Forelimb muscle (tissue), 1 donor: Measurements from ENCODE around the gene APOBEC2. TPM values are rescaled to one million over a fixed set of nuclear protein-coding genes. Genes with fewer than 3 reads are reported as not detected.

Source experiments
- DNase-seq: peaks from one replicate; pipeline ENCODE4 v3.0.0-alpha.2; 2013; ENCODE audit warnings: low read depth
- polyA plus RNA-seq: library from polyadenylated mRNA; unstranded; fragments of 120-200 nt; gene quantifications from one replicate; pipeline ENCODE4 v1.2.1, GENCODE V29; 2013; ENCODE audit not compliant: insufficient read length

APOBEC2 gene
- polyA plus RNA-seq, 1 donor, result 501 TPM

GRCh38 chr6:41085182-41085581, 32.2 kb downstream of the APOBEC2 start:
- no peak for DNase-seq

GRCh38 chr6:41088451-41088850, 35.4 kb downstream of the APOBEC2 start:
- no peak for DNase-seq

GRCh38 chr6:41090841-41091761, 38.1 kb downstream of the APOBEC2 start:
- DNase-seq, result no peak

- DNase-seq, result no peak
Observed at GRCh38 chr6:41092421-41093140, 39.6 kb downstream of the APOBEC2 start.

GRCh38 chr6:41093729-41094128, 40.7 kb downstream of the APOBEC2 start:
- DNase-seq, result no peak

- no peak for DNase-seq
Observed at GRCh38 chr6:41097467-41098090, 44.6 kb downstream of the APOBEC2 start.

- no peak for DNase-seq
Observed at GRCh38 chr6:41098366-41098765, 45.4 kb downstream of the APOBEC2 start.

GRCh38 chr6:41100871-41101287, 47.9 kb downstream of the APOBEC2 start:
- DNase-seq, result no peak

GRCh38 chr6:41103847-41104246, 50.8 kb downstream of the APOBEC2 start:
- DNase-seq, result no peak

- DNase-seq, result no peak
Observed at GRCh38 chr6:41111017-41111416, 58.0 kb downstream of the APOBEC2 start.

Other genes with a start within 250 kb of the APOBEC2 start
- gene UNC5CL, start 14.0 kb upstream of the APOBEC2 start, polyA plus RNA-seq, result 3.1 TPM
- 0.70 TPM for gene TSPO2, start 10.7 kb upstream of the APOBEC2 start, polyA plus RNA-seq
- gene OARD1, start 19.2 kb downstream of the APOBEC2 start, polyA plus RNA-seq, result 17.5 TPM
- 23.5 TPM for gene NFYA, start 19.8 kb downstream of the APOBEC2 start, polyA plus RNA-seq
- 0.38 TPM for gene TREML1, start 101.1 kb downstream of the APOBEC2 start, polyA plus RNA-seq
- not detected for gene TREM2, start 109.9 kb downstream of the APOBEC2 start, polyA plus RNA-seq
- 0.11 TPM for gene TREML2, start 147.9 kb downstream of the APOBEC2 start, polyA plus RNA-seq
- gene TREML4, start 175.1 kb downstream of the APOBEC2 start, polyA plus RNA-seq, result not detected
- 0.14 TPM for gene TREM1, start 233.5 kb downstream of the APOBEC2 start, polyA plus RNA-seq